ELF-1 (cell line): Measurements from ENCODE around the gene ARHGAP15.

ENCODE experiments used
- DNase-seq: peaks from one replicate; pipeline ENCODE4 v3.0.0-alpha.2; 2016; ENCODE audit warnings: low read depth, low spot score

Gene ARHGAP15

GRCh38 chr2:143169105-143169504, 39.9 kb downstream of the ARHGAP15 start:
- no peak for DNase-seq

- DNase-seq: no peak
Observed at GRCh38 chr2:143171817-143172216, 42.6 kb downstream of the ARHGAP15 start.

GRCh38 chr2:143175438-143175837, 46.2 kb downstream of the ARHGAP15 start:
- no peak for DNase-seq

- DNase-seq: no peak
Observed at GRCh38 chr2:143176606-143177005, 47.4 kb downstream of the ARHGAP15 start.

- DNase-seq: no peak
Observed at GRCh38 chr2:143177096-143177786, 48.0 kb downstream of the ARHGAP15 start.

- no peak for DNase-seq
Observed at GRCh38 chr2:143181494-143181893, 52.3 kb downstream of the ARHGAP15 start.

- DNase-seq: no peak
Observed at GRCh38 chr2:143182649-143183048, 53.4 kb downstream of the ARHGAP15 start.

GRCh38 chr2:143183804-143184463, 54.7 kb downstream of the ARHGAP15 start:
- DNase-seq: no peak

- no peak for DNase-seq
Observed at GRCh38 chr2:143186876-143187275, 57.7 kb downstream of the ARHGAP15 start.

- DNase-seq: no peak
Observed at GRCh38 chr2:143190431-143190830, 61.2 kb downstream of the ARHGAP15 start.

GRCh38 chr2:143192106-143192505, 62.9 kb downstream of the ARHGAP15 start:
- no peak for DNase-seq

- DNase-seq: no peak
Observed at GRCh38 chr2:143192716-143193115, 63.5 kb downstream of the ARHGAP15 start.

- DNase-seq: no peak
Observed at GRCh38 chr2:143193121-143193520, 63.9 kb downstream of the ARHGAP15 start.

- no peak for DNase-seq
Observed at GRCh38 chr2:143195511-143195910, 66.3 kb downstream of the ARHGAP15 start.

- no peak for DNase-seq
Observed at GRCh38 chr2:143204062-143204461, 74.8 kb downstream of the ARHGAP15 start.

GRCh38 chr2:143205106-143205764, 76.0 kb downstream of the ARHGAP15 start:
- DNase-seq: no peak

GRCh38 chr2:143209570-143210445, 80.6 kb downstream of the ARHGAP15 start:
- no peak for DNase-seq

- no peak for DNase-seq
Observed at GRCh38 chr2:143210446-143210819, 81.2 kb downstream of the ARHGAP15 start.

- no peak for DNase-seq
Observed at GRCh38 chr2:143217512-143218115, 88.4 kb downstream of the ARHGAP15 start.

- DNase-seq: no peak
Observed at GRCh38 chr2:143218621-143219020, 89.4 kb downstream of the ARHGAP15 start.

- no peak for DNase-seq
Observed at GRCh38 chr2:143219266-143219665, 90.0 kb downstream of the ARHGAP15 start.
